ENCODE data around the gene NAA35. TPM values are rescaled to one million over a fixed set of nuclear protein-coding genes. Genes with fewer than 3 reads are reported as not detected.

Gene NAA35
- total RNA-seq, 4 donors from 2014 or later, result 13.3 to 23.8 (median 14.6) TPM

- DNase-seq (ENCODE audit: low spot score) (no peak), ATAC-seq (ENCODE audit: low FRiP score) (no peak)
- TF ChIP-seq CTCF (IDR thresholded peaks at IDR 0.05), result no peak
Observed at GRCh38 chr9:86040861-86041155, 99.9 kb downstream of the NAA35 start.

GRCh38 chr9:86041311-86041741 lies 100.4 kb downstream of the NAA35 start:
- peak; percentile 61 for ATAC-seq (ENCODE audit: low FRiP score)
- TF ChIP-seq CTCF (IDR thresholded peaks at IDR 0.05), result no peak

GRCh38 chr9:86042199-86042978 lies 101.4 kb downstream of the NAA35 start:
- TF ChIP-seq CTCF (IDR thresholded peaks at IDR 0.05), result no peak
- DNase-seq (ENCODE audit: low spot score), result no peak
- no peak for ATAC-seq (ENCODE audit: low FRiP score)

More at GRCh38 chr9:86041311-86041741, 100.4 kb downstream of the NAA35 start:
- DNase-seq (ENCODE audit: low spot score), result no peak

- ATAC-seq (ENCODE audit: low FRiP score) (no peak), DNase-seq (ENCODE audit: low spot score) (no peak)
Observed at GRCh38 chr9:86043586-86043985, 102.6 kb downstream of the NAA35 start.

GRCh38 chr9:86043999-86044398 lies 103.1 kb downstream of the NAA35 start:
- ATAC-seq (ENCODE audit: low FRiP score) (no peak), DNase-seq (ENCODE audit: low spot score) (no peak)
- TF ChIP-seq CTCF (IDR thresholded peaks at IDR 0.05), result no peak

More at GRCh38 chr9:86043586-86043985, 102.6 kb downstream of the NAA35 start:
- TF ChIP-seq CTCF (IDR thresholded peaks at IDR 0.05), result no peak

GRCh38 chr9:86045654-86046053 lies 104.7 kb downstream of the NAA35 start:
- no peak for DNase-seq (ENCODE audit: low spot score)
- TF ChIP-seq CTCF (IDR thresholded peaks at IDR 0.05), result no peak
- ATAC-seq (ENCODE audit: low FRiP score), result no peak

GRCh38 chr9:86046071-86046636 lies 105.2 kb downstream of the NAA35 start:
- DNase-seq (ENCODE audit: low spot score) (no peak), ATAC-seq (ENCODE audit: low FRiP score) (no peak)
- no peak for TF ChIP-seq CTCF (IDR thresholded peaks at IDR 0.05)
